AG04450 (cell line): ENCODE results near the gene VSTM1. TPM values are rescaled to one million over a fixed set of nuclear protein-coding genes. Genes with fewer than 3 reads are reported as not detected.

Experiments used
- CTCF ChIA-PET: fragments of 300-600, 350-600 bp; formaldehyde crosslinking; extraction: SDS; loops from one replicate; lab custom pipeline; 2022; ENCODE audit warnings: antibody characterized with exemption, inconsistent platforms; lab: Charles Lee
- POLR2A ChIA-PET: fragments of 350-600 bp; formaldehyde crosslinking; extraction: SDS; loops from one replicate; lab custom pipeline; 2021; ENCODE audit warnings: antibody characterized with exemption, inconsistent platforms; lab: Yijun Ruan, JAX
- DNase-seq: peaks from one replicate; pipeline ENCODE4 v3.0.0-alpha.2; 2011; ENCODE audit warnings: low read depth, low spot score
- H3K27ac ChIP-seq: one replicate; pipeline ENCODE4 v1.5.1; 2012; ENCODE audit warnings: low read depth, low read length, control low read depth
- H3K27me3 ChIP-seq: one replicate; pipeline ENCODE4 v1.6.0; 2012; ENCODE audit warnings: low read length; ENCODE audit not compliant: control insufficient read depth, insufficient read depth
- H3K4me3 ChIP-seq: 2 replicates; pipeline ENCODE4 v1.5.1; 2011; ENCODE audit warnings: mild to moderate bottlenecking, low read depth, low read length, control low read depth
- H3K9me3 ChIP-seq: 2 replicates; pipeline ENCODE4 v1.5.1; 2012; ENCODE audit warnings: low read length; ENCODE audit not compliant: control insufficient read depth, insufficient read depth
- CTCF ChIP-seq: IDR thresholded peaks from 2 replicates; pipeline ENCODE4 v1.5.1; 2011; ENCODE audit warnings: low read depth, low read length, control low read depth, inconsistent platforms
- polyA plus RNA-seq: library from polyadenylated mRNA; depleted of rRNA; stranded (reverse); fragments of >200 nt; gene quantifications from 2 replicates; pipeline ENCODE4 v1.2.3, GENCODE V29; 2011

Gene VSTM1
- polyA plus RNA-seq, 1 experiment: not detected

DNA sequence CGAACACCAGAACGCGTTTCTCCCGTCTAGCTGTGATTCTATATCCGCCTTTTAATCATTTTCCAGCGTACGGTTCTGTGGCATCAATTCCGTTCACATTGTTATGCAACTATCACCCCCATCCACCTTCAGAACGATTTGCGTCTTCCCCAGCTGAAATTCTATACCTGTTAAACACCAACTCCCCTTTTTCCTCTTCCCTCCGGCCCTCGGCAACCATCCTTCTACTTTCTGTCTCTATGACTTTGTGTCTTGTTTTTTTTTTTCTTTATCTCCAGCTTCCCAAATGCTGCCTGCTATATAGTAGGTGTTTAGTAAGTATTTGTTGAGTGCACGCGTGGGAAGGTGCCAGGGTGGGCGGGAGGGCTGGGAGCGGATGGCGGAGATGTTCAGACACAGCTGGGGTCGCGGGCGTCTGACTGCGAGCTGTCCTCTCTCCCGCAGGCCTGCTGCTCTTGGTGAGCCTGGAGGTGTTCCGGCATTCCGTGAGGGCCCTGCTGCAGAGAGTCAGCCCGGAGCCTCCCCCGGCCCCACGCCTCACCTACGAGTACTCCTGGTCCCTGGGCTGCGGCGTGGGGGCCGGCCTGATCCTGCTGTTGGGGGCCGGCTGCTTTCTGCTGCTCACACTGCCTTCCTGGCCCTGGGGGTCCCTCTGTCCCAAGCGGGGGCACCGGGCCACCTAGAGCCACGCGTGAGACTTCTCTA lies 52.0 kb downstream of the VSTM1 start:
- ChIA-PET POLR2A (interaction anchor here (0.6 to 0.7 kb wide), 2 partner anchors 23 to 132 kb away, joined by 4 to 6 read pairs; no protein-coding TSS in a partner anchor), CTCF (interaction anchor here (0.6 to 1.0 kb wide), 2 partner anchors 219 to 470 kb away, joined by 3 to 5 read pairs; no protein-coding TSS in a partner anchor)
- Histone ChIP-seq H3K9me3 (peaks cover 4% of the 10 kb centered on the region; the same call in 1 of the 2 replicates), H3K4me3 (no peak overlapping the region), H3K27me3 (no peaks in the 10 kb centered on the region), H3K27ac (no peak overlapping the region)
- TF ChIP-seq CTCF: no peak
- no peak for DNase-seq

GRCh38 chr19:54010474-54010873 lies 53.2 kb downstream of the VSTM1 start:
- DNase-seq: no peak
- CTCF ChIA-PET: interaction anchor here (1.0 kb wide), 1 partner anchor 217 kb away, joined by 3 read pairs; no protein-coding TSS in a partner anchor
- H3K27me3 ChIP-seq: no peaks in the 10 kb centered on the region
- no peak overlapping the region for H3K4me3 ChIP-seq
- no peak for TF ChIP-seq CTCF
- POLR2A ChIA-PET: no interaction called here
- peaks cover 4% of the 10 kb centered on the region; the same call in 1 of the 2 replicates for H3K9me3 ChIP-seq
- H3K27ac ChIP-seq: no peak overlapping the region

DNA sequence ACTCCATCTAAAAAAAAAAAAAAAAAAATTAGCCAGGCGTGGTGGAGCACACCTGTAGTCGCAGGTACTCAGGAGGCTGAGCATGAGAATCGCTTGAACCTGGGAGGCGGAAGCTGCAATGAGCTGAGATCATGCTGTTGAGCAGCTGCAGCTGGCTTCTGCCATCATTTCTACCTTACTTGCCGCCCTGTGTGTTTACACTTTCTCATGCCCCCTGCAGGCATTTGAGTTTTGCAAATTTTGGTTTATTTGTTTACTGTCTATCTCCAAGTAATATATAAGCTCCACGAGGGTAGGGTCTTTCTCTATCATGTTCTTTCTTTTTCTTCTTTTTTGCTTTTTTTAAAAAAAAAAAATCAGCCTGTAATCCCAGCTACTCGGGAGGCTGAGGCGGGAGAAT lies 54.3 kb downstream of the VSTM1 start:
- H3K9me3 ChIP-seq: no peaks in the 10 kb centered on the region; the same call in 1 of the 2 replicates
- ChIA-PET POLR2A (no interaction called here), CTCF (interaction anchor here (0.8 to 1.1 kb wide), 4 partner anchors 9 to 143 kb away, joined by 3 to 4 read pairs (median 4); no protein-coding TSS in a partner anchor)
- no peak for TF ChIP-seq CTCF
- no peak overlapping the region for H3K4me3 ChIP-seq
- H3K27ac ChIP-seq: no peak overlapping the region
- H3K27me3 ChIP-seq: no peaks in the 10 kb centered on the region
- DNase-seq: no peak

DNA sequence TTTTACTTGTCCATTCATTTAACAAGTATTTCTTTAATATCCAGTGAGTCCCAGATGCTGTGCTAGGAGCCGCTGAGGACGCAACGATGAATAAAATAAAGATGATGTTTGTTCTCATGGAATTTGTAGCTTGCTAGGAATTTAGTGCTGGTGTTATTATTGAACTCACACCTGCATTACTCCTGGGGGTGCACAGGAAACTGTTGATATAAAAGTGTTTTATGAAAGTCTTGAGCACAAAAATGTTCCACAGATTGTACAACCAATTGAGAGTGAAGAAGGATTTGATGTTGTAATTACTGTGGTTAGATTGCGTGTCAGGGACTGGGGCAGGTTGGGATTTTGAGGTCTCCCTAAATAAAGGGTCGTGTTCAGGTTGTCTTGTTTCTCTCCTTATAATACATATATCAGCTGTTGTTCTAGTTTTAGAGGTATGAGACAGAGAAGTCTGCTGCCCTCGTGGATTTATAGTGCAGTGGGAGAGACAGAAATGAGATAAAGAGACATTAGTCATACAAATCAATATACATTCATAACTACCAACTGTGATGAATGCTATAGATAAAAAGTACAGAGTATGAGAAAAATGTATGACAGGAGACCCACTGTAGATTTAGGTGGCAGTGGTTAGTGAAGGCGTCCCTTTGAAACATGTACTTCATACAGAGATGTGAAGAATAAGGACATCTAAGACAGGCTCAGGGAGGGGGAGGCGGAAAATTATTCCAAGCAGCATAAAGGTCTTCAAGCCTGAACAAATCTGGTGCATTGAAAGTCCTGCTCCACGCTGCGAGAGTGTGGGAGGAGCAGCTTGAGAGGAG lies 61.0 kb downstream of the VSTM1 start:
- no peak overlapping the region for H3K27ac ChIP-seq
- no peak for DNase-seq
- peaks cover 6% of the 10 kb centered on the region for H3K27me3 ChIP-seq
- no peaks in the 10 kb centered on the region for H3K9me3 ChIP-seq
- CTCF ChIA-PET: interaction anchor here (0.7 to 1.2 kb wide), 3 partner anchors 121 to 1399 kb away, joined by 3 to 4 read pairs (median 4); partner anchors contain the start of gene PRKCG
- H3K4me3 ChIP-seq: no peak overlapping the region
- no peak for TF ChIP-seq CTCF
- POLR2A ChIA-PET: interaction anchor here (0.7 kb wide), 1 partner anchor 1663 kb away, joined by 5 read pairs; no protein-coding TSS in a partner anchor
